GM18498 (cell line): Measurements from ENCODE around the gene SLC6A19.

Experiments
- ATAC-seq: cut with Tn5 transposase; IDR thresholded peaks from one replicate; pipeline ENCODE4 v1.9.1; 2021; ENCODE audit warnings: mild to moderate bottlenecking, moderate library complexity; ENCODE audit not compliant: unreplicated experiment

Gene SLC6A19

DNA sequence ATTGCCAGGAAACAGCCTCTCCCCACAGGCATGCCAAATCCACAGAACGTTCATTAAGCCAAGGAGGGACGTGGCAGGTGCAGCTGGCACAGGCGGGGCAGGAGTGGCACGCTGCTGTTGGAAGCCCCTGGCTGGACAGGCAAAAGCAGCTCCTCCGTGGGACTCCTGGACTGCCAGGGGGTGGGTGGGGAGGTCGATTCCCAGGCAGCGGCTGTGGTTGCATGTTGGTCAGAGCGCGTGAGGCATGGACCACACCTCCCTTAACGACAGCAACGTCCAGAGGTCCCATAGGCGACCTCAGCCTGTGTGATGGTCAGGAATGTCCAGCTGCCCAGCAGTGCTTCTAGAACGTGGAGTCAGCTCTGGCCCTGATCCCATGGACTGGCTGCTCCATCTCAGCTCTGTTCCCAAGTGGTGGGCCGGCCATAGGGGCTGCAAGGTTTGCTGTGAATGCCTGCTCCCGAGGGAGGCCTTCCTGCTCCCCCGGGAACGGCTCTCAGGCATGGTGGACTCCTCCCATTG, 6.9 kb downstream of the SLC6A19 start:
- ATAC-seq: no peak

DNA sequence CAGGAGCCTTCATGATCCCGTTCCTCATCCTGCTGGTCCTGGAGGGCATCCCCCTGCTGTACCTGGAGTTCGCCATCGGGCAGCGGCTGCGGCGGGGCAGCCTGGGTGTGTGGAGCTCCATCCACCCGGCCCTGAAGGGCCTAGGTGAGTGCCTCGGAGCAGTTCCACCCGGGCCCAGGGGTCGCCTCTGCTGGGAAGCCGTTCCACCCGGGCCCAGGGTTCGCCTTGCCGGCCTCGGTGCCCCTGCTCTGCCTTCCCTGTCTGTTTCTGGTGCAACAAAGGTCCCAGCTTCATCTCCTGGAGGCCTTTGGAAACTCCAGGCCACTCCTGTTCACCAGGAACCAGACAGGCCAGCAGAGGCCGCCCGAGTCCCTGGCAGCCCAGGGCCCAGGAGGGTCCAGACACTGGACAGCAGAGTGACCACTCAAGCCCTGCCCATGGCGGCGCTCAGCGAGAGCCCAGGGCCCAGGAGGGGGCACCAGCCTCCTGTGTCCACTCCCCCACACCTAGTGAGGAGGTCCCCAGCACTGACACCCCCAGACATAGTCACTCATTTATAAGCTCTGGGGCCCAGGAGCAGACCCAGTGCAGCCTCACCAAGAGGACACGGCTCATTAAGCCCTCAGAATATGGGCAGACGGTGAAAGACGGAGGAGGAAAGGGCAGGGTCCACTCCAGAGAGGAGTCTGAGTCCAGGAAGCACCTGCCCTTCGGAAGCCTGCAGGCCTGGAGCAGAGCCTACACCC, 7.5 kb downstream of the SLC6A19 start:
- no peak for ATAC-seq

DNA sequence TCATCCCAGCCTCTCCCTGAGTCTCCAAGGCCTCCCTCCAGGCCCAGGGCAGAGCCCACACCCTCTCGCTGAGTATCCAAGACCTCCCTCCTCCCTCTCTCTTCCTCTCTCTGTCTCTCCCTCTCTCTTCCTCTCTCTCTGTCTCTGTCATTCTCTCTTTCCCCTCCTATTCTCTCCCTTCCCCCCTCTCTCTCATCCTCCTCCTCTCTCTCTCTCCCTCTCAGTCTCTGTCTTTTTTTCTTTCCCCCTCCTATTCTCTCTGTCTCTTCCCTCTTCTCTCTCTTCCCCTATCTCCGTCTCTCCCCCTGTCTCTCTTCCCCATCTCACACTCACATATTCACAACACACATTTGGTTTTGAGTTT, 8.1 kb downstream of the SLC6A19 start:
- no peak for ATAC-seq

DNA sequence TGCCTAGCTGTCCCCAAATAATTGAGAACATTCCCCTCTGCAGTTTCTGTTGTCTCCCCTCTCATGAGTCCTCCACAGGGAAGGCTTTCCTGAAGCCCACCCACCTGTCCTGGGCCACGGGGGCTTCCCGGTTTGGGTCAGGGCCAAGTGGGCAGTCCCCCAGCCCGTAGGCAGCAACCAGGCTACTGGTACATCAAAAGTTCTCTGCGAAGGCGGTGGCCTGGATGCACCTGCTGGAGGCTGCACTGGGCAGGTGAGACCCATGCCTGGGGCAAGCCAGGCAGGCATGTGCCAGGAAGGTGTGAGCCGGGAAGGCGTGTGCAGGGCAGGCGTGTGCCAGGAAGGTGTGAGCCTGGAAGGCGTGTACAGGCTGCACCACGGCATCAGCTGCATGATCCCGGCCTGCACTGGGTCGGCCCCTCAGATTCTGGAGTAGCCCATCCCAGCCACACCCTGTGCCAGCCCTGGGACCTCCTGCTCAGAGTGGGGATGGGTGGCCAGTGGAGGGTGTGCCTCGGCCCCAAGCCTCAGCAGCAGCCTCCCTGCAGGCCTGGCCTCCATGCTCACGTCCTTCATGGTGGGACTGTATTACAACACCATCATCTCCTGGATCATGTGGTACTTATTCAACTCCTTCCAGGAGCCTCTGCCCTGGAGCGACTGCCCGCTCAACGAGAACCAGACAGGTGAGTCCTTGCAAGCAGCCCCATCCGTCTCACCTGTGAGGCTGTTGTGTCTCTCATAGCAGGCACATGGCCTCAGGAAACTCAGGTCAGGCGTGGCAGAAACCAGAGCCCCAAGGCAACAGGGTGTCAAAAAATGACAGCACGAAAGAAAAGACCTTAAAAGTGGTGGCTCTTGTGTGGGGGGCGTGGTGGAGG, 8.7 kb downstream of the SLC6A19 start:
- ATAC-seq: no peak

DNA sequence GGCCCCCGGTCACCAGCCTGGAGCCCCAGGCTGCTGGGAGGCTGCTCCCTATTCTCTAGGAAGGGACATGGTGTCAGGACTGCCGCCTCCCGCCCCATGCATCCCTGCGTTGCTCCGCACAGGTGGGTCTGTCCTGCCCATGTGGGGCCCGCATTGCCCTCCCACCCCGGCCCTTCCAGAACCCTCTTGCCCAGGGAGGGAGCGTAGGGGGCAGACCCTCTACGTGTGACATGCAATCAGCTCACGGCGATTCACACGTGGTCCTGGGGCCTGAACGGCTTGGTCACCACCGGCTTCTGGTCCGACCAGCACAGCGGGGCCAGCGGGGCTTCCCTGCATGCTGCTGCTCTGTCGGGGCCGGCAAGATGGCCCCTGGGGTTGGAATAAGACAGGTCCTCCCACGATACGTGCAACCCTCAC, 9.4 kb downstream of the SLC6A19 start:
- no peak for ATAC-seq

DNA sequence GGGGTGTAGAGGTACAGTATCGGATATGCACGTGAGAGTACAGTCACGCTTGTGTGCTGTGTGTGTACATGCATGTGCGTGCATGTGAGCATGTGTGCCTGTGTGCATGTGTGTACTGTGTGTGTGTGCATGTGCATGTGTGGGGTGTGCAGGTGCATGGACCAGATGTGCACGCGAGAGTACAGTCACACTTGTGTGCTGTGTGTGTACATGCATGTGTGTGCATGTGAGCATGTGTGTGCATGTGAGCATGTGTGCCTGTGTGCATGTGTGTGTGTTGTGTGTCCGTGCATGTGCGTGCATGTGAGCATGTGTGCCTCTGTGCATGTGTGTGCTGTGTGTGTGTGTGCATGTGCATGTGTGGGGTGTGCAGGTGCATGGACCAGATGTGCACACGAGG, 10.3 kb downstream of the SLC6A19 start:
- no peak for ATAC-seq

DNA sequence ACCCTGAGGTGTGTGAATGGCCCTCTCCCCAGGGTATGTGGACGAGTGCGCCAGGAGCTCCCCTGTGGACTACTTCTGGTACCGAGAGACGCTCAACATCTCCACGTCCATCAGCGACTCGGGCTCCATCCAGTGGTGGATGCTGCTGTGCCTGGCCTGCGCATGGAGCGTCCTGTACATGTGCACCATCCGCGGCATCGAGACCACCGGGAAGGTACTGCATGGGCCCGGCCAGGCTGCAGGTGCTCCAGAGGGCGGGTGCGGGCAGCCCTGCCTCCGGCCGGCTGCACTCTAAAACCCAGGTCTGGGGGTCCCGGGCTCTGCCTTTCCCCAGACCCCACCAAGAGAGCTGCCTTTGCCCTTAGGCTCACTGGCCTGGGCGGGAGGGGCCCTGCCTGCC, 10.9 kb downstream of the SLC6A19 start:
- no peak for ATAC-seq

DNA sequence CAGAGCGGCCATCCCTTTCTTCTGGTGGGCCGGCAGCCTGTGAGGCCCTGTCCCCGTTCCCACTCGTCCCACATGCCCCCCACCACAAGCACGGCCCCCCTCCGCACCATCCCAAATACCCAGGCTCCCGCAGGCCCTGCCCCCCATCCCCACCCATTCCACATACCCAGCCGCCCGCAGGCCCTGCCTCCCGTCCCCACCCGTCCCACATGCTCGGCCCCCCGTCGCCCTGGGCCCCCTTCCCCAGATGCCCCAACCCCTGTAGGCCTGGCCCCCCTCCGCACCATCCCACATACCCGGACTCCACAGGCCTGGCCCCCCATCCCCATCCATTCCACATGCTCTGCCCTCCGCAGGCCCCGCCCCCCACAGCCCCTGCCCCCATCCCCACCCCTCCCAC, 11.5 kb downstream of the SLC6A19 start:
- ATAC-seq: no peak

DNA sequence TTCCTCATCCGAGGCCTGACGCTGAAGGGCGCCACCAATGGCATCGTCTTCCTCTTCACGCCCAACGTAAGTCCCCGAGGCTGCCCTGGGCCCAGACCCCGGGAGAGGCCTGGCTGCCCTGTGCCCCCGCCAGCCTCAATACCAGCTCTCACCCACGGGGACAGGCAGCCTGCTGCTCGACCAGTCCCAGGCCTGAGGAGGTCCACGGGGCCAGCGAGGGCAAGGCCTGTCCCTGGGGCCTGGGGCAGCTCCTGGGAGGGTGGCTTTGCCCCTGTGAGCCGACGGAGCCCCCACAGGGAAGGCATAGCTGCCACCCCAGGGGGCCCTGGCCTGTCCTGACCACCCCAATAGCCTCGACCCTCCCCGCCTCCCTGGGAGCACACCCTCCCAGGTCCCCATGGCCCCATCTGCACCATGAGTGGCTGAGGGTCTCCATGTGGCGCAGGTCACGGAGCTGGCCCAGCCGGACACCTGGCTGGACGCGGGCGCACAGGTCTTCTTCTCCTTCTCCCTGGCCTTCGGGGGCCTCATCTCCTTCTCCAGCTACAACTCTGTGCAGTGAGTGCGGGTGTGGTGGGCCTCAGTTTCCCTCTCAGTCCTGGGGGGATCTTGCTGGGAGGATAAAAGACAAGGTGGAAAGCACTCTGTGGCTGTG, 12.2 kb downstream of the SLC6A19 start:
- no peak for ATAC-seq

DNA sequence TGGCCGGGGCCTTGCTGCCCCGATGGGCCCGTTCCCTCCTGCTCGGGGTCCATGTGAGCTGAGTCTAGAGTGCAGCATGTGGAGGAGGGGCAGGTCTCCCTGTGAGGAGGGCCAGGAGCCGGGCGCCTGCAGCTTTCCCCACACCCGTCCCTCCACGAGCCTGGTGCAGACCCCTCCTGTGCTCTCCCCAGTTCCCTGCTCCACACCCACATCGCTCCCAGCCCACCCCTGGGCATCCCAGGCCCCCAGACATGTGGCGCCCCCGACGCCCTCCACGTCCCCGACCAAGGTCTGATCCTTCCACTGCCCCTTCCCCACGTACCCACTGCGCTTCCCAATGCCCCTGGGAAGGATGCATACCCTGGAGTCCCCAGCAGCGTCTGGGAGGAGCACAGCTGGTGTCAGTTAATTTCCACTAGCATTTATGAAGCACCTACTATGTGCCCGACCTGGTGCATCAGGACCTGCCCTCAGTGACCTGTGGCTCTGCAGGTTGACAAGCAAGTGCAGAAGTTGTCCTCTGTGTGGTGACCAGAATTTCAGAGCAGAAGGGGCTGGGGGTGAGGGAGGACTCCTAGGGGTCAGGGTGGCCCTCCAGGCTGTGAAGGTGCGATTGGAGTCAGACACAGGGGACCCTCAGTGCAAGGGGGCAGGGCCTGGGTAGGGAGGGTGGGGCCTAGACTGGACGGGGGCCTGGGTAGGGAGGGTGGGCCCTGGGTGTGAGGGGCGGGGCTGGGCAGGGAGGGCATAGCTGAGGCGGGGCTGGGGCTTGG, 13.0 kb downstream of the SLC6A19 start:
- ATAC-seq: no peak

DNA sequence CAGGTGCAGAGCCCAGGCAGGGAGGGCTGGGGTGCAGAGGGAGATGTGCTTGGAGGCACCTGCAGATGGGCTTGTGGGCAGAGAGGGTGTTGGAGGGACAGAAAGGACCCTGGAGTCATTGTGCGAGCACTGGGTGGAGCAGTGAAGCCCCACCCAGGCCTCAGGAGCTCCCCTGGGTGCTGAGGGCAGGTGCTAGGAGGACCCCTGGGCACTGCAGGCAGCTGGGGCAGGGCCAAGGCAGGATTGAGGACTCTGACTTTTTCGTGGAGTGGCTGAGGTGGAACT, 13.5 kb downstream of the SLC6A19 start:
- ATAC-seq: no peak

DNA sequence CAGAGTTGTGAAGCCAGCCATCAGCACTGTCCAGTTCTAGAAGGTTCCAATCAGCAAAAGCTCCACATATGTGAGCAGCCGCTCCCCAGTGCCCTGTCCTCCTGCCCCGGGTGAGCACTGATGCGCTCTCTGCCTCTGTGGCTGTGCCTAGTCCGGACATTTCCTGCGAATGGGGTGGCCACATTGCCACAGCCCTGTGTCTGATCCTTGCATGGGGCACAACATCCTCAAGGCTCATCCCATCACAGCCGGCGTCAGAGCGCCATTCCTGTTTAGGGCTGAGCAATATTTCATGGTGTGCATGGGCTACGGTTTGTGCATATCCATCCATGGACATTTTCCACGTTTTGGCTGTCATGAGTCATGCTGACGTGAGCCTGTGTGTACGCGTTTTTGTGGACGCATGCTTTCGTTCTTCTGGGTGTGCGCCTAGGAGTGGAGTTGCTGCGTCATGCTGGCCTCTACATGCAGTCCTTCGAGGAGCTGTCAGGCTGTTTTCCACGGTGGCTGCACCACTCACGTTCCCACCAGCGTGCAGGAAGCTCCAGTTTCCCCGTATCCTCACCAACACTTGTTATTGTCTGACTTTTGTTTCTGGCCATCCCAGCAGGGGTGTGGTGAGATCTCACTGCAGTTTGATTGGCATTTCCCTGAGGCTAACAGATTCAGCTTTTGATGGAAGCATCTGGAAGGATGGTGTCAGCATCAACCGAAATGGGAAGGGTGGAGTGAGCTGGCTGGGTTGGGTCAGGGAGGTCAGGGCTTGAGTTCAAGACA, 14.1 kb downstream of the SLC6A19 start:
- ATAC-seq: no peak

DNA sequence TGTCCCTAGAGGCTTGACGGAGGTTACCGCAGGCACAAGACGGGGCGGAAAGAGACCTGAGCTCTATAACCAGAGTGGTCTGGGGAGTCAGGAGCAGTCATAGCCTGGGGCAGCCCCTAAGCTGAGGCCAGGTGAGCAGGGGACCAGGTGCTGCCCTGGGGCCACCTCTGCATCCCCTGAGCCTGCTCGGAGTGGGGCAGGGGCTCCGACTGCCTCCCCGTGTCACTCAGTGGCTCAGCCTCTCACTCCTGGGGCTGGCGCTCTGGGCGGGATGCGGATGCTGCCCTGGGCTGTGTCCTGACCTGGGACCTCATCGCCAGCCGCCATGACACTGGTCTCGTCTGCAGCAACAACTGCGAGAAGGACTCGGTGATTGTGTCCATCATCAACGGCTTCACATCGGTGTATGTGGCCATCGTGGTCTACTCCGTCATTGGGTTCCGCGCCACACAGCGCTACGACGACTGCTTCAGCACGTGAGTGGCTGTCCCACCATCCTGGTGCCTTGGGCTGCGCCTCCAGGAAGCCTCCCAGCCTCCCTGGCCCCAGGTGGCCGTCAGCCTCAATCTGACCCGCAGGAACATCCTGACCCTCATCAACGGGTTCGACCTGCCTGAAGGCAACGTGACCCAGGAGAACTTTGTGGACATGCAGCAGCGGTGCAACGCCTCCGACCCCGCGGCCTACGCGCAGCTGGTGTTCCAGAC, 15.0 kb downstream of the SLC6A19 start:
- ATAC-seq: no peak

DNA sequence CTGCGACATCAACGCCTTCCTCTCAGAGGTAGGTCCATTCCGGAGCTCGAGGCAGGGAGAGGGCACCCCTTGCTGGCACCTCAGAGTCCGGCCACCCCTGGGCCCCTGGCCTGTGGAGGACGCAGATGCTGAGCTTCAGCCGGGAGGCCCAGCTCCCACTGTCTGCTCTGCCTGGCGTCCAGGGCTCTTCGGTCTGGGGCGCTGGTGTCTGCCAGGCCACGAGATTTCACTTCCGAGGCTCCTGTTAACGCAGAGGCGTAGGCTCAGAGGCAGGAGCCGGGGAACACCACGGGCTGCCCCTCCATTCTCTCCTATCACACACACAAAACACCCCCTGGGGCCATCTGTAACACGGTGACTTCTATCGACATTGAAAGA, 15.5 kb downstream of the SLC6A19 start:
- ATAC-seq: no peak

DNA sequence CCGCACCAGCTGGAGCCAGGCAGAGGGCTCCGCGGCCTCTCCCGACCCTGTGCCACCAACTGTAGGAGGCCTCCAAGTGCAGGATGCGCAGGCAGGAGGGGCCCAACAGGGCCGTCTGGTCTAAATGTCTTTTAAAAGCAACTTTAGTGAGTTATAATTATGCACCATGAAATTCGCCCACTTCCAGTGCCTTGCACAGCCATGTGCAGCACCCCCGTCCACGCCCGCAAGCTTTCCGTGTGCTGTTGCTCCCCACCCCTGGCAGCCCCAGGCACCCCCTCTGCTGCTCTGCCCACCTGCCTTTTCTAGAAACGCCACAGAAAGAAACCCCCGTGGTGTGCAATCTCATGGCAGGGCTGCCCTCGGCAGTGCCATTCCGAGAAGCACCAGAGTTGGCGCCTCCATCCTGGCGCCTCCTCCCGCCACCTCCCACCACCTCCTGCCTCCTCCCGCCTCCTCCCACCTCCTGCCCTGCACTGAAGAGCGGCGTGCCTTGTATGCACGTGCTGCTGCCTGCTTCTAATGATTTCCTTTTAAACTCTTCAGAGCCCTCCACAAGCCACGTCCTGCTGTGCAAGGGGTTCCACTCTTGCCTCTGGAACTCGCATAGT, 16.3 kb downstream of the SLC6A19 start:
- no peak for ATAC-seq

DNA sequence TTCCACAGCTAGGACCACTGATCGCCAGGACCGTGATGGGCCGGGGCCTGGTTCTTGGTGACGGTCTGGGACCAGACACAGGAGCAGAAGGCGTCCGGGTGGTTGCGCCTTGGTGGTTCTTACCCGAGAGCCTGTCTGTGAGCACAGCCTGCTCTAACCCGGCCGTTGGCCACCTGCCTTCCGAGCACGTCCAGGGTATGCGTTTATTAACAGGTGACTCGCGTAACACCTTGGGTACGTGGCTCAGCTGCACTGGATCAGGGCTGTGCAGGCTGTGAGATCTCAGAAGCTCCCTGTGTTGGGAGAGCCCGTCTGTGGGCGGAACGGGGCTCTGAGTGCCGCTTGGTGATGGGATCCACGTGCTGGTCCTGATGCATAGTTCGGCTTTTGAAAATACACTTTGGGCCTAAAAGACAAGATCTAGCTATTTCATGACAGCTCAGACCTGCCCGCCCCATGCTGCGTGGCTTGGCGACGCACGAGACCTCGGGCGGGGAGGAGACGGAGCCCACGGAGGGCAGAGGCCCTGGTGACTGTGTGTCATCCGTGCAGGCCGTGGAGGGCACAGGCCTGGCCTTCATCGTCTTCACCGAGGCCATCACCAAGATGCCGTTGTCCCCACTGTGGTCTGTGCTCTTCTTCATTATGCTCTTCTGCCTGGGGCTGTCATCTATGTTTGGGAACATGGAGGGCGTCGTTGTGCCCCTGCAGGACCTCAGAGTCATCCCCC, 17.1 kb downstream of the SLC6A19 start:
- ATAC-seq: no peak

DNA sequence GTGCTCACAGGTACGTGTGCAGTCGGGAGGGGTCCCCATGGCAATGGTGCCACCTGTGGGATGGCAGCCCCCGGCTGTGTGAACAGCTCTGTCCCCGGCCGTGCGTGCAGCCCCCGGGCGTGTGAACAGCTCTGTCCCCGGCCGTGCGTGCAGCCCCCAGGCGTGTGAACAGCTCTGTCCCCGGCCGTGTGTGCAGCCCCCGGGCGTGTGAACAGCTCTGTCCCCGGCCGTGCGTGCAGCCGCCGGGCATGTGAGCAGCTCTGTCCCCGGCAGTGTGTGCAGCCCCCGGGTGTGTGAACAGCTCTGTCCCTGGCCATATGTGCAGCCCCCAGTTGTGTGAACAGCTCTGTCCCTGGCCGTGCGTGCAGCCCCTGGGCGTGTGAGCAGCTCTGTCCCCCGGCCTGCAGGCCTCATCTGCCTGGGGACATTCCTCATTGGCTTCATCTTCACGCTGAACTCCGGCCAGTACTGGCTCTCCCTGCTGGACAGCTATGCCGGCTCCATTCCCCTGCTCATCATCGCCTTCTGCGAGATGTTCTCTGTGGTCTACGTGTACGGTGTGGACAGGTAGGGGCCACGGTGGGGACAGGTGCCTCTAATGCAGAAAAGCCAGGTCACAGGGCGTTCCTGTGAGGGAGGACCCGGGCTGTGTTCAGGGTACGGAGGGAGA, 17.8 kb downstream of the SLC6A19 start:
- no peak for ATAC-seq

DNA sequence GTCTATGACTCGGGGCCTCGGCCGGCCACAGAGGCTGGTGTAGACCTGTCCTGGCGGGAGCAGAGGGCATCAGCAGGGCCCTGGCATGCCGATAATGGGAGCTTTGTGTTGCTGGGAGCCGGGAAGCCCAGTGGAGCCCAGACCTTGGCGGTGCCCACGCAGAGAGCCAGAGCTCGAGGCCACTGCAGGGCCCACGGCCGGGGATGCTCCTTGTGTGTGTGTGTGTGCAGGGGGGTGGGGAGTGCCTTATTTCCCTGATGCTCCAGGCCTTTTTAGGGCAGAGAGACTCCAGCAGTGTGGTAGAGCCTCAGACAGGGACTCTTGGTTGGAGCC, 18.3 kb downstream of the SLC6A19 start:
- ATAC-seq: no peak
